HepG2 (cell line): ENCODE data around the gene NEURL2. TPM values are rescaled to one million over a fixed set of nuclear protein-coding genes. Genes with fewer than 3 reads are reported as not detected.

Source experiments
- AGO2 ChIP-seq: fragments of 200-400 bp; formaldehyde crosslinking; optimal IDR thresholded peaks from 2 replicates; pipeline ENCODE3; 2017; ENCODE audit warnings: mild to moderate bottlenecking, low read depth, low read length, moderate library complexity
- AHR ChIP-seq: IDR thresholded peaks from 2 replicates; pipeline ENCODE4 v1.6.1; 2018; ENCODE audit warnings: missing genetic modification reagents, missing compliant biosample characterization
- ASH2L ChIP-seq: fragments of 300-600, 200-600 bp; sonication (generic); IDR thresholded peaks from 2 replicates; pipeline ENCODE4 v1.7.0; 2017; ENCODE audit warnings: low read depth, mild to moderate bottlenecking, moderate library complexity, mixed read lengths, low read length; ENCODE audit not compliant: insufficient read length
- ATF6 ChIP-seq: sonication (generic); formaldehyde crosslinking; conservative IDR thresholded peaks from 2 replicates; pipeline ENCODE4 v1.4.0; 2020; ENCODE audit warnings: missing genetic modification reagents
- CHD2 ChIP-seq: IDR thresholded peaks from 2 replicates; pipeline ENCODE4 v1.6.1; 2011; ENCODE audit warnings: low read depth, low read length, improper control_type of control experiment
- ERF ChIP-seq: IDR thresholded peaks from 2 replicates; pipeline ENCODE4 v1.6.1; 2018; ENCODE audit warnings: missing biosample characterization, missing genetic modification reagents
- FOXJ3 ChIP-seq: sonication (generic); formaldehyde crosslinking; IDR thresholded peaks from 2 replicates; pipeline ENCODE4 v1.4.0; 2020; ENCODE audit warnings: missing genetic modification reagents, mild to moderate bottlenecking, borderline replicate concordance
- KAT8 ChIP-seq: IDR thresholded peaks from 2 replicates; pipeline ENCODE4 v1.6.1; 2016; ENCODE audit warnings: missing genetic modification reagents, missing compliant biosample characterization
- MED13 ChIP-seq: sonication (generic); formaldehyde crosslinking; IDR thresholded peaks from 2 replicates; pipeline ENCODE4 v1.5.0; 2020; ENCODE audit warnings: missing genetic modification reagents
- MTA1 ChIP-seq: sonication (generic); formaldehyde crosslinking; IDR thresholded peaks from 2 replicates; pipeline ENCODE4 v1.4.0; 2020; ENCODE audit warnings: missing genetic modification reagents, mild to moderate bottlenecking, borderline replicate concordance
- RARA ChIP-seq: IDR thresholded peaks from 2 replicates; pipeline ENCODE4 v1.6.1; 2016; ENCODE audit warnings: missing genetic modification reagents, missing compliant biosample characterization
- REPIN1 ChIP-seq: sonication (generic); formaldehyde crosslinking; IDR thresholded peaks from 2 replicates; pipeline ENCODE4 v1.8.0; 2022; ENCODE audit warnings: missing genetic modification reagents, low read depth, mild to moderate bottlenecking, borderline replicate concordance
- SP5 ChIP-seq: IDR thresholded peaks from 2 replicates; pipeline ENCODE4 v1.6.1; 2016; ENCODE audit warnings: low read depth, borderline replicate concordance
- SRF ChIP-seq: IDR thresholded peaks from 2 replicates; pipeline ENCODE4 v1.6.1; 2011; ENCODE audit warnings: mild to moderate bottlenecking, low read depth, low read length, moderate library complexity
- STAT5B ChIP-seq: sonication (generic); formaldehyde crosslinking; IDR thresholded peaks from 2 replicates; pipeline ENCODE4 v1.4.0; 2020; ENCODE audit warnings: missing genetic modification reagents
- TARDBP ChIP-seq: sonication (generic); formaldehyde crosslinking; IDR thresholded peaks from 2 replicates; pipeline ENCODE4 v1.8.0; 2022; ENCODE audit warnings: mild to moderate bottlenecking, missing genetic modification reagents
- TOE1 ChIP-seq: sonication (generic); formaldehyde crosslinking; IDR thresholded peaks from 2 replicates; pipeline ENCODE4 v1.4.0; 2020; ENCODE audit warnings: mild to moderate bottlenecking, missing genetic modification reagents
- TRIM22 ChIP-seq: fragments of 450-650 bp; IDR thresholded peaks from 2 replicates; pipeline ENCODE4 v1.6.1; 2017
- ZBTB21 ChIP-seq: sonication (generic); formaldehyde crosslinking; IDR thresholded peaks from 2 replicates; pipeline ENCODE4 v1.4.0; 2020; ENCODE audit warnings: missing genetic modification reagents
- ZNF205 ChIP-seq: IDR thresholded peaks from 2 replicates; pipeline ENCODE4 v1.6.1; 2018; ENCODE audit warnings: missing biosample characterization, missing genetic modification reagents
- ZNF607 ChIP-seq: sonication (generic); formaldehyde crosslinking; IDR thresholded peaks from 2 replicates; pipeline ENCODE4 v1.5.1; 2020; ENCODE audit warnings: missing genetic modification reagents, mild to moderate bottlenecking, borderline replicate concordance
- ZNF614 ChIP-seq: IDR thresholded peaks from 2 replicates; pipeline ENCODE4 v1.6.1; 2018; ENCODE audit warnings: missing biosample characterization, missing genetic modification reagents, inconsistent platforms, borderline replicate concordance
- polyA plus RNA-seq, 8 experiments: library from polyadenylated mRNA; depleted of rRNA in 3 of 8; stranded (reverse) in 7 of 8; unstranded in 1 of 8; fragments of >200 nt; fragmentation: Illumina TruSeq in 4 of 8; extraction: Trizol in 4 of 8; gene quantifications; 2 replicates each; pipeline versions ENCODE4 v1.2.1 to v1.2.3, GENCODE V29; 2011 to 2016; ENCODE audit warnings: low read depth in 4 of 8, missing spikeins in 1 of 8, mixed read lengths in 1 of 8; ENCODE audit not compliant: insufficient read depth in 1 of 8
- total RNA-seq, 5 experiments: library from RNA; depleted of rRNA; stranded (reverse); fragments of >200 nt; fragmentation: Illumina TruSeq; extraction: Trizol; gene quantifications; 2 replicates each; pipeline ENCODE4 v1.2.3, GENCODE V29; 2016; ENCODE audit warnings: low read depth in 1 of 5
- TF ChIP-seq, protein P1 (sequence below): sonication (generic); formaldehyde crosslinking; IDR thresholded peaks from 2 replicates; pipeline ENCODE4 v1.5.1; 2020; ENCODE audit warnings: missing genetic modification reagents, mild to moderate bottlenecking, borderline replicate concordance
- TF ChIP-seq, protein P2 (sequence below): sonication (generic); formaldehyde crosslinking; IDR thresholded peaks from 2 replicates; pipeline ENCODE4 v1.4.0; 2020; ENCODE audit warnings: mild to moderate bottlenecking, missing genetic modification reagents

Gene NEURL2
- total and polyA plus RNA-seq, 2 of the 13 experiments (the other 11 are each of a cell fraction or from before 2014, with no cell fraction given): 7.2 to 9.7 TPM

DNA sequence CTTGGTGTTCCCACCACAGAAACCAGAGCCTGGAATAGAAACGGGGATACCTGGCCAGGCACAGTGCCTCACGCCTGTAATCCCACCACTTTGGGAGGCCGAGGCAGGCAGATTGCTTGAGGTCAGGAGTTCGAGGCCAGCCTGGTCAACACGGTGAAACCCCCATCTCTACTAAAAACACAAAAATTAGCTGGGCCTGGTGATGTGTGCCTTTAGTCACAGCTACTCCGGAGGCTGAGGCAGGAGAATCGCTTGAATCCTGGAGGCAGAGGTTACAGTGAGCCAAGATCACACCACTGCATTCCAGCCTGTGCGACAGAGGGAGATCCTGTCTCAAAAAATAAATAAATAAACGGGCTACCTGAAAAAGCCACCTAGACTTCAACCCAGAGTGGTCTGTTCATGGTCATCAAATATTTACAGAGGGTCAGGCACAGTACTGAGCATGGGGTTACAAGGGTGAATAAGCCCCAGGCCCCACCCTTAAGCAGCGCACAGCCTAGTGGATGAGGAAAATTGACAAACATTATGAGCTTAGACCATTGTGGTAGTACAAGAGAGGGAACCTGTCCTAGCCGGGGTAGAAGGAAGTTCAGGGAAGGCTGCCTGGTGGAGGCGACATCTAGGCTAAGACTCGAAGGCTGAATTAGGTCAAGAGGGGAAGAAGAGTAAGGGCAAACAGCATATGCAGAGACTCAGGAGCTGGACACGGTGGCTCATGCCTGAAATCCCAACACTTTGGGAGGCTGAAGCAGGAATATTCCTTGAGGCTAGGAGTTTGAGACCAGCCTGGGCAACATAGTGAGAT lies 36.3 kb upstream of the NEURL2 start (continued):
- TF ChIP-seq TOE1 (CRISPR knock-in tag): 0 out of 2 replicates have a peak, but pooled peaks have one; percentile 94
- TF ChIP-seq, protein P1, sequence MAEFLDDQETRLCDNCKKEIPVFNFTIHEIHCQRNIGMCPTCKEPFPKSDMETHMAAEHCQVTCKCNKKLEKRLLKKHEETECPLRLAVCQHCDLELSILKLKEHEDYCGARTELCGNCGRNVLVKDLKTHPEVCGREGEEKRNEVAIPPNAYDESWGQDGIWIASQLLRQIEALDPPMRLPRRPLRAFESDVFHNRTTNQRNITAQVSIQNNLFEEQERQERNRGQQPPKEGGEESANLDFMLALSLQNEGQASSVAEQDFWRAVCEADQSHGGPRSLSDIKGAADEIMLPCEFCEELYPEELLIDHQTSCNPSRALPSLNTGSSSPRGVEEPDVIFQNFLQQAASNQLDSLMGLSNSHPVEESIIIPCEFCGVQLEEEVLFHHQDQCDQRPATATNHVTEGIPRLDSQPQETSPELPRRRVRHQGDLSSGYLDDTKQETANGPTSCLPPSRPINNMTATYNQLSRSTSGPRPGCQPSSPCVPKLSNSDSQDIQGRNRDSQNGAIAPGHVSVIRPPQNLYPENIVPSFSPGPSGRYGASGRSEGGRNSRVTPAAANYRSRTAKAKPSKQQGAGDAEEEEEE (CRISPR knock-in tag): no peak; the same call in 1 of the 2 replicates
- TF ChIP-seq AHR (CRISPR knock-in tag): peak; percentile 18; the same call in 1 of the 2 replicates
- peak; percentile 99 for TF ChIP-seq RARA (CRISPR knock-in tag)
- peak; percentile 92 for TF ChIP-seq SP5 (CRISPR knock-in tag)
- TF ChIP-seq STAT5B (CRISPR knock-in tag): 0 out of 2 replicates have a peak, but pooled peaks have one; percentile 24
- peak; percentile 63; the same call in 1 of the 2 replicates for TF ChIP-seq ZBTB21 (CRISPR knock-in tag)
- peak; percentile 95 for TF ChIP-seq TARDBP (CRISPR knock-in tag)
- TF ChIP-seq CHD2: no peak
- TF ChIP-seq ASH2L: peak; percentile 44
- TF ChIP-seq KAT8 (CRISPR knock-in tag): peak; percentile 88
- TF ChIP-seq MTA1 (CRISPR knock-in tag): peak; percentile 48; the same call in 1 of the 2 replicates
- no peak for TF ChIP-seq TRIM22
- TF ChIP-seq FOXJ3: peak; percentile 87; the same call in 1 of the 2 replicates
- no peak for TF ChIP-seq AGO2
- peak; percentile 95; the same call in 1 of the 2 replicates for TF ChIP-seq ZNF614 (CRISPR knock-in tag)
- TF ChIP-seq REPIN1 (CRISPR knock-in tag): peak; percentile 87; the same call in 1 of the 2 replicates
- no peak for TF ChIP-seq SRF
- TF ChIP-seq MED13: peak; percentile 9; the same call in 1 of the 2 replicates
- TF ChIP-seq ZNF205 (CRISPR knock-in tag): peak; percentile 95
- no peak for TF ChIP-seq ATF6
- TF ChIP-seq, protein P2, sequence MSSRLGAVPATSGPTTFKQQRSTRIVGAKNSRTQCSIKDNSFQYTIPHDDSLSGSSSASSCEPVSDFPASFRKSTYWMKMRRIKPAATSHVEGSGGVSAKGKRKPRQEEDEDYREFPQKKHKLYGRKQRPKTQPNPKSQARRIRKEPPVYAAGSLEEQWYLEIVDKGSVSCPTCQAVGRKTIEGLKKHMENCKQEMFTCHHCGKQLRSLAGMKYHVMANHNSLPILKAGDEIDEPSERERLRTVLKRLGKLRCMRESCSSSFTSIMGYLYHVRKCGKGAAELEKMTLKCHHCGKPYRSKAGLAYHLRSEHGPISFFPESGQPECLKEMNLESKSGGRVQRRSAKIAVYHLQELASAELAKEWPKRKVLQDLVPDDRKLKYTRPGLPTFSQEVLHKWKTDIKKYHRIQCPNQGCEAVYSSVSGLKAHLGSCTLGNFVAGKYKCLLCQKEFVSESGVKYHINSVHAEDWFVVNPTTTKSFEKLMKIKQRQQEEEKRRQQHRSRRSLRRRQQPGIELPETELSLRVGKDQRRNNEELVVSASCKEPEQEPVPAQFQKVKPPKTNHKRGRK (CRISPR knock-in tag): no peak
- TF ChIP-seq ERF (CRISPR knock-in tag): peak; percentile 96
- peak; percentile 83 for TF ChIP-seq ZNF607
